GM21717 (cell line): ENCODE measurements around the gene BLNK.
"Not testable (repeated sequence)": the region's sequence is repeated elsewhere in the genome, so short reads cannot be mapped to it uniquely, and the experiment has no call there.

Experiments
- ATAC-seq: cut with Tn5 transposase; IDR thresholded peaks from one replicate; pipeline ENCODE4 v1.9.1; 2021; ENCODE audit warnings: mild to moderate bottlenecking, moderate library complexity; ENCODE audit not compliant: unreplicated experiment

BLNK gene

DNA sequence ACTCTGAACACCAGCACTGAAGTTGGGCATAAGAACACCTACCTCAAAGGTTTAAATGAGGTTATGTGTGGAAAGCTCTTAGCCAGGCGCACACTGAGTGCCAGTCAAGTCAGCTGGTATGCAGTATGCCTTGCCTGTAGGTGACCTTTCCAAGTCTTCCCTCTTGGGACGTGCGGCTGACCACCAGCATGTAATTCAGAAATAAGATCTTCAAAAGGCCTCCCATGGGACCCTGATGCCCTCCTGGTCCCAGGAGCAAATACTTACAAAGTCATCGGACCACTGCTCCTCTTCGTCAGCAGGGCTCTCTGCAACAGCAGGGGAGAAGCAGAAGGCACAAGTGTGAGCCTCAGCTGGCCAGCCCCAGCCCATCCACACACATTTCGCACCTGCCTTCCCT lies 40.8 kb downstream of the BLNK start:
- no peak for ATAC-seq

DNA sequence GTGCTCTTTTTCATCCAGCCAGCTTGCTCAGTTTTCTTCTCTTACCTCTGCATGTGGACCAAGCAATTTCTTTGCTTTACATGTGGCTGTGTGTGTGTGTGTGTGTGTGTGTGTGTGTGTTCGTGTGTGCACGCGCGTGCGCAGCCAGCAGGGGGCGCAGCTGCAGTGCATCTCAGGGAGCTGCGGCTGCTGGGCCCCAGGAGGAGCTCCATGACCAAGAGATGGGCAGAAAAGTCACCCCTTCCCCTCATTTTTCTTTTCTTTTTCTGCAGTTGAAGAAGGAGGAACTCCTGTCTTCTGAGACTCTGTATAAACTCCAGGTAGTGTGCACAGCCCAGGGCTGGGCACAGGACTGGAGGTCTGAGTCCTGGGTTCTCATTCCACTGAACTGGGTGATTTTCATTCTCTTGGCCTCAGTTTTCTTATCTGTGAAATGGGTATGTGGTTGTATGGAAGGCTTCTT lies 41.8 kb downstream of the BLNK start:
- ATAC-seq = no peak

DNA sequence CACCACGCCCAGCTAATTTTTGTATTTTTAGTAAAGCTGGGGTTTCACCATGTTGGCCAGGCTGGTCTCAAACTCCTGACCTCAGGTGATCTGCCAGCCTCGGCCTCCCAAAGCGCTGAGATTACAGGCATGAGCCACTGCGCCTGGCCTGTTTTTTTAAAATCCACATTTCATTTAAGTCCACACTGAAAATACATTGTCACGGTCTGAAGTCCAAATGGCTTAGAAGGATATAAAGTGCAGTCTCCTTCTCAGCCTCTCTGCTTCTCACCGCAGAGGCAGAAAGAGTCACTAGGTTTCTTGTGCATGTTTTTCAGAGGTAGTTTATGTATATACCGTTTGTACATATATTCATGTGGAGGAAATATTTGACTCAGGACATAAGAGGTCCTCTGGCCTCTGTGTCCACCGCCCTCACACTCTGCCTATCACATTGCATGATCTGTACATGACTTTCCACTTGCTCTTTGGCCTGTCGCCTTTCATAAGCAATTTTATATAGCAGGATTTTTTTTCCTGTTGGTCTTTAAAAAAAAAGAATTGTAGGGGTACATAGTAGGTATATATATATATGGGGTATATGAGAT lies 42.9 kb downstream of the BLNK start:
- no peak for ATAC-seq

DNA sequence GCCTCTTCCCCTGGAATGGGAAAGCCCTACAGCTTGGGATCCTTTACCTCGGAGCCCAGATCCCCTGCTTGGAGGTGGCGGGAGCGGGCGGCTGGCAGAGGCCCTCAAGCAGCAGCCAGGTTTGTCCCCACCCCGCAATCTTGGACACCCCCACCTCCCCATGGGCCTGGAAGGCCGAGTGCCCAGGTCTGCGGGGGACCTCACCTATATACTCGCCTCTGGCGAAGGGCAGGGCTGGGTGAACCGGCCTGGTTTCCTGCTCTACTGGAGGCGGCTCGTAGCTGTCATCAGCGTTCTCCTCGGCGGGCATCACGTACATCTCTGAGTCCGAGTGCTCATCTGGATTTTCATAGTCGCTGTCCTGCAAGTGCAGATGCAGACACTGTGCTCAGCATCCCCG lies 44.2 kb downstream of the BLNK start:
- no peak for ATAC-seq

DNA sequence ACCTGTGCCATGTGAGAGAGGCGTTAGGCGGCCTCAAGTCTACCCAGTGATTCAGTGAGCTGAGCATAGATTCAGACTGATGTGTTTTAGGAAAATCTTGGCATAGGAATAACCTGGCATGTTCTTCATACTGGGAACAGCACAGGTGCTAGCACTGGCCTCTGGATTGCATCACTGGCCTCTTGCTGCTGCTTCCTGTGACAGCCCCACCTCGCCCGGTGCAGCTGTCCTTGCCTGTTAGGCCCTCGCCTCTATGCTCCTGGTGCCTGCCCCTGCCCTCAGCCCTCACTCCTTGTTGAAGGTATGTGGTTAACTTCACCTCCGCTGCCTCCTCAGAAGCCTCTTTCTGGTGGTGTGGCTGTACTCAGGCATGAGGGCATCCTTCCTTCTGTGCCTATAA lies 46.2 kb downstream of the BLNK start:
- no peak for ATAC-seq

DNA sequence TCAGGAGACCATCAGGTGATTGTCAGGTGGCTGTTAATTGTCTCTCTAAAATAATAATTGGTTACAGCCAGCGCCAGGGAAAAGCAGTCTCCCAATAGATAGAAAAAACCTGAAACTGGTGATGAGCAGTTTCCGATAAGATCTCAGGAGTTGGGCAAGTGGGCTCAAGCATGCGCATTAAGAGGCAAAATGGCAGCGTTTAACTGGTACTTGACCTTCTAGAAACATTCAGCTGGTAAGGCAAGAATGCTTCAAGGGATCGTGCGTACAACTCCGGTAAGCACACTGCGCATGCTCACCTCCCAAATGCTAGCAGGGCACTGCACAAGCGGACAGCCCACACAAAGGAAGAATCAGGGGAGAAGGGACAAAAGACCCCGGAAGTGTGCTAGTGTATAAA lies 48.5 kb downstream of the BLNK start:
- no peak for ATAC-seq

DNA sequence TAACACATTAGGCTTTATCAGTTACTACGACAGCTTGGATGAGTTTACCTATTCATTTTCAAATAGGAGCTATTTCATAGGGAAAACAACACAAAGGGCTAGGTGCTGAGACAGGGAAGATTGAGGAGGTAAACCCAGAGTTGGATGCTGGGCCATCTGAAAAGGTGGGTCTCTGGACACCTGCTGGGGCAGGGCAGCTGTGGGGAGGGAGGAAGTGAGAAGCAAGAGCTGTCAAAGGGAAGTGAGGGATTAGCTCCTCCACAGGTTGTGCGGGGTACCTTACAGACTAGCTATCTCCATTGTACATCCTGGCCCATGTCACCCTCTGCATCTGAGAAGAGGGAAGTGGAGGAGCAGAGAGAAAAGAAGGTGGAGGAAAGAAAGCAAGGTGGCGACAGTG lies 48.9 kb downstream of the BLNK start:
- no peak for ATAC-seq

DNA sequence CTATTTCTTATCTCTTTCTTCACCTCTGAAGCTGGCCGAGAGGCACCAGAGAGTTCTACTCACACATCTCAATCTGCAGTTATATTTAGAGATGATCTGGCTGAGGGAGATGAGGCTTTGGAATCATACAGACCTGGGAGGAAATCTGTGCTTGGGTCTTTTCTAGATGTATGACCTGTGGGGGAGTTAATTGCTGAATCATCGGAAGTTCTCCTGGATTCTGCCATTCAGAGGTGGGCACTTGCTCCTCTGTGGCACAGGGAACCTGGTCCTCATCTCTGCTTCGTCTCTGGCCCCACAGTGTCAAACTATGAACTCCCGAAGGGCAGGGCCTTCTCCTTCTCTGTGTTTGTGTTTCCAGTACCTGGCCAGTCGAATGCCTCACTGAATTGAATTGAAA lies 52.5 kb downstream of the BLNK start:
- no peak for ATAC-seq

DNA sequence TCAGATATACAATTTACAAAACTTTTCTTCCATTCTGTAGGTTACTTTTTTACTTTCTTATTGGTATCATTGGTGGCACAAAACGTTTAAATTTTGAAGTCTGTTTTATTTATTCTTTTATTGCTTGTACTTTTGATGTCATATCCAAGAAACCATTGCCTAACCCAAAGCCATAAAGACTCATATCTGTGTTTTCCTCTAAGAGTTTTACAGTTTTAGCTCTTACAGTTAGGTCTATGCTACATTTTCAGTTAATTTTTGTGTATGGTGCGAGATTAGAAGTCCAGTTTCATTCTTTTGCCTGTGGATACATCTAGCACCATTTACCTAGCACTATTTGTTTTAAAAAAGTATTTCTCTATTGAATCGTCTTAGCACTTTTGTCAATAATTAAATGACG lies 53.7 kb downstream of the BLNK start:
- no peak for ATAC-seq

DNA sequence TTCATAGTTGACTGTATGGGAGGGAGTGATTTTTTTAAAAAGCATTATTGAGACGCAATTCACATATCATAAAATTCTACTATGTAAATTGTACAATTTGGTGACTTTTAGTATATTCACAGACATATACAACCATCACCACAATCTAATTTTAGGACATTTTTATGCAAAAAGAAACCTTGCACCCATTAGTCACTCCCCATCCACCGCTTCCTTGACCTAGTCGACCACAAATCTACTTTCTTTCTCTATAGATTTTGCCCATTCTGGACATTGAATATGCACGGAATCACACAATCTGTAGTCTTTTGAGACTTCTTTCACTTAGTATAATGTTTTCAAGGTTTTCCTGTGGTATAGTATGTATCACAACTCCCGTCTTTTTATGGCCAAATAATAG lies 54.6 kb downstream of the BLNK start:
- ATAC-seq = no peak

DNA sequence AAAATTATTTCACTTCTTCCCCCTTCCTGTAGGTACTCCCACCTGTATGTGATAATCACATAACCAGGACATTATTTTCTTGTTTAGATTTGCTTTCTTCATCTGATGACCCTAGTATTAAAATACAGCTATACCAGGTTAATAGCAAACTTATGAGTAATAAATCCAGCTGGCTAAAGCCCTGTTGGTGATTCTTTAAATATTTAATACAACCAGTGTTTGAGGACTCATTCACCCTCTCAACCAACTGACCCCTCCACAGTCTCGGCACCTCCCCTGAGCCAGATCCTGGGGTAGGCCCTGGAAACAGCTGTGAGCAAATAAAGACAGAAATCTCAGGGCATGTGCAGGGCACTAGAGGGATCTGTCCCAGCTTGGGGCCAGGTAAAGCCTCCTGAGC lies 58.5 kb downstream of the BLNK start:
- ATAC-seq = no peak

DNA sequence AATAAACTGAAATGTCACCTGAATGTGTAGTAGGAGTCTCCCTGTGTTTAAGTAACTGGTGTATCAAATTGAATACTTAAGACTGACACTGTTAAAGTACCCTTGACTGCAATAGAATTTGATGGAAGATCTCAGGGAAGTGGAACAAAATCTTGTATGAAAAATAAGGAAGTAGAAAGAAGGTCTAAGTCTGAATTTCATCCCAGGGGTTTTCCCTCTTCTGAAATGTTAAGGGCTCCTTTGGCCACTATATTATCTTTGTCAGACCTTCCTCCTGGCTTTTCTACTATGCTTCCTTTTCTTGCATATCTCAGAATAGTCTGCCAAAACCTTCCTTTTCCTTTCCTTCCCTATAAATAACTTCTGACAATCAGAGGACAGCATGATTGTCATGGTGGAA lies 59.6 kb downstream of the BLNK start:
- no peak for ATAC-seq

DNA sequence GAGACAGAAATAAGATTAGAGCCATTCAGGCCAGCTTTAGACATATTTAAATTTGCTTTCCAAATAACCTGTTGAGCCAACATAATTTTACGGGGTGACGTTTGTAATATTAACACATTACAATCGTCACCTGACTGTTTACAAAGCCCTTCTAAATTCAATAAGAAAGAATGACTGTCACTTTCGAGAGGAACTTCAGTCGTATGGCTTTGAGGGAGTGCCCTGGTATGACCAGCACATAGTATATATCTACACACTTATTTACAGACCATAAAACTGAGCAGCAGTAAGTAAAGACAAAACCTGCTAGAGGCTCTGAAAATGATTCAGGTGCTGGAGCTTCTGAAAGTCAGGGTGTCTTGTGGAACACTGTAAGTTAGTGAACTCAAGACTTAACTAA lies 62.4 kb downstream of the BLNK start:
- ATAC-seq = no peak

DNA sequence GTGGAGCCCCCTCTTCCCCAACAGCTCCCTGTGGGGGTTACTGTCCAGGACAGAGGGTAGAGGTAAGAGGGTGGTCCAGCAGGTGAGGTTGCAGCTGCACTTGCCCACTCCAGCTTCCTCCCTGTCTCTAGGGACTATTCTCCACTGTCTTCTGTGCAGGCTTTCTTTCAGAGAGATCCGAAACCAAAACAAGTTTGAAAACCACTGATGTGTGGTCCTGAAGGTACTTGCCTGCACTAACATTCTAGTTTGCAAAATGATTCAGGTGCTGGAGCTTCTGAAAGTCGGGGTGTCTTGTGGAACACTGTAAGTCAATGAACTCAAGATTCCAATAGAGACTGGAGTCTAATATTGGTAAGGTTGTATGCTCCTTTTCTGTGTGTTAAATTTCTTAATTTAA lies 63.1 kb downstream of the BLNK start:
- peak; percentile 85 for ATAC-seq

DNA sequence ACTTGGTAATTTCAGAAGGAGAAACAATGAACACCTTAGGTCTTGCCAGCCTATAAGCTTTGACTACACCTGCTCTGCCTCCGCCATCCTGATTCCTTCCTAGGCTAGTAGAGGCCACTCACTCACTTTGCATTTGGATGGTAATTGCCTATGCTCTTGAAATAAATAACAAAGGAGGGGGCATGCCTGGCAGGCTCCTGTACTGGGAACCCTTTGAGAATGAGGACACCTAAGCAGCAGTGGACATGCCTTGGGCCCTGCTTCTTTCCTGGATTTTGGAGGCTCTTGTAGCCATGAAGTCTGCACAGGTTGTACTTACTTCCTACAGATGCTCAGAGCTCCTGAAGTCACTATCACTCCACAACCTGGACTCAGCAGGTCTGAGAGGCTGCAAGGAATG lies 65.8 kb downstream of the BLNK start:
- ATAC-seq = no peak

DNA sequence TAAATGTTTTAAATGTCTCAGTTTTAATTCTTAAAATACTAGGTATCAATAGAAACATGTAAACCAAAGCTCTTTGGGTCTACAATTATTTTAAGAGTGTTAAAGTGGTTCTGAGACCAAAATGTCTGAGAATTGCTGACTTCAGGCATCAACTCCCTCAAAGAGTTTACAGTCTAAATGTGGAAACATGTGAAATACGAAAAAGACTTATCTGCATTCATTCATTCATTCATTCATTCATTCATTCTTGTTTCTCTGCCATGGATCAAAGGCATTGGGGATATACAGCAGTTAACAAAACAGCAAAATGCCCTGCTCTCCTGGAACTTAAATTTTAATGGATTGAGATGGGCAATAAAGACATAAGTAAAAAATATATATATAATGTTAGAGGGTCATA lies 69.8 kb downstream of the BLNK start:
- no peak for ATAC-seq

DNA sequence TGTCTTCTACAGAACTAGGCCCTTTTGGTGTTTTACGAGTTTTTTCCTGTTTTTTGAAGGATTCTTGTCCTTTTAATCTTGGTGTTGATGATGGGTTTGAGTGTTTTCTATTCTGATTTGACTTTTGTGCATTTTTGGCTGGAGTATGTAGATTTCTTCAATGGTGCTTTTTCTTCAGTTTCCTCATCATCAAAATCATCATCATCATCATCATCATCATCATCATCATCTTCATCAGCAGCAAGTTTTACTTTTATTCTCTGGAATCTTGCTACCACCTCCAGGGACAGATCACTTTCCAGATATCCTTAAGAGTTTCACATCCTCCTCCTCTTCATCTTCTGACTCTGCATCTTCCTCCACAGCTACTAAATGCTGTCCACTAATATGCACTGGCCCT lies 81.9 kb downstream of the BLNK start:
- not testable (repeated sequence) for ATAC-seq

DNA sequence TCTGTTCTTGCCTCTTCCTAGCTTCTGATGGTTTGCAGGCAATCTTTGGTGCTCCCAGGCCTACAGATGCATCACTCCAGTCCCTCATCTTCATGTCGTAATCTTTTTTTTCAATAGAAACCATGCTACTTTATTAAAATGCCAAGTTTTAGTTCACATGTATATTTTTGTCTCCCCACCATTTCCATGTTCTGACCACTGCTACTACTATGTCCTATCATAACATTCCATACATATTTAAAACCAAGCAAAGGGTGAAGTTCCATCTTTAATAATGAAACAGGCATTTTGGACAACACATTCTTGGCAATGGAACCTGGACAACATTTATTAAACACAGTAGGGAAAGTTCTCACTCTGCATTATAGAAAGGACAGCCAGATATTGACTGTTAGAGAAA lies 82.5 kb downstream of the BLNK start:
- no peak for ATAC-seq

DNA sequence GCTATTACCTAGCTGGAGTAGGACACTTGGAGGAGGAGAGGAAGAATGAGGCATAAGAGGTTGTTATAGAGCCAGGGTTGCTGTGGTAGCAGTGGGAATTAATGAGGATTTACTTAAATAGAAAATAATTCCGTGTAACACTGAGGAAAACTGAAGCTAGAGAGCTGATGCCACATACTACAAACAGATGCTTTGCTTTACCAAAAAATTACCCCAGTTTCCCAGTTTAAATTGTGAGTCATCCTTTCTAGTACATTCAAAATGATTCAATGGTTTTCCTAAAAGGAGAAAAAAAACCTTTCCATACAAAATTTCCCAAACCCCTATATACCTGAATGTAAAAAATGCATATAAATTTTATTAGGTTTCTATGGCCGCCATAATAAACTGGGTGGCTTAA lies 82.9 kb downstream of the BLNK start:
- no peak for ATAC-seq

DNA sequence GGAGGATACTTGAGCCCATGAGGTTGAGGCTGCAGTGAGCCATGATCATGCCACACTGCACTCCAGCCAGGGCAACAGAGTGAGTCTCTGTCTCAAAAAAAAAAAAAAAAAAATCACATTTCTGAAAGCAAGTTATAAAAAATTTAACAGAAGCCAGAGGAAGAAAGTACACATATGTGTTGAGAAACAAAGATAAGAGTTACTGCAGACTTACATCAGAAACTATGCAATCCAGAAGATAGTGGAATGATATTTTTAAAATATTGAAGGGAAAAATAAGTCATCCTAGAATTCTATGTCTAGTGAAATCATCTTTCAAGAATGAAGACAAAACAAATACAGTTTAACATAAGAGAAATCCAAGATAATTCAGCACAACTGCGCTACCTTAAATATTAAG lies 94.4 kb downstream of the BLNK start:
- no peak for ATAC-seq

DNA sequence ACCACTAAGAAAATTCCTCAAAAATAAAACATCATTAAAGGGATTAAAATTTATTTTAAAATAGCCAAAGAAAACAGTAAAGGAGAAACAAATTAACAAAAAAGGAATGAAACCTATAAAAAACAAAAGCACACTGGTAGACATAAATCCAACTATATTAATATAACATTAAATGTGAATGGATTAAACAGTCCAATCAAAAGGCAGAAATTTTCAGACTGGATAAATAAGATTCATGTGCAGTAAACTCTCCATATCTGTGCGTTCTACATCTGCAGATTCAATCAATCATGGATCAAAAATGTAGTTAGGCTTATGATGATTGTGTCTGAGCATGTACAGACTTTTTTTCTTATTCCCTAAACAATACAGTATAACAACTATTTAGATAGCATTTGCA lies 98.7 kb downstream of the BLNK start:
- no peak for ATAC-seq

DNA sequence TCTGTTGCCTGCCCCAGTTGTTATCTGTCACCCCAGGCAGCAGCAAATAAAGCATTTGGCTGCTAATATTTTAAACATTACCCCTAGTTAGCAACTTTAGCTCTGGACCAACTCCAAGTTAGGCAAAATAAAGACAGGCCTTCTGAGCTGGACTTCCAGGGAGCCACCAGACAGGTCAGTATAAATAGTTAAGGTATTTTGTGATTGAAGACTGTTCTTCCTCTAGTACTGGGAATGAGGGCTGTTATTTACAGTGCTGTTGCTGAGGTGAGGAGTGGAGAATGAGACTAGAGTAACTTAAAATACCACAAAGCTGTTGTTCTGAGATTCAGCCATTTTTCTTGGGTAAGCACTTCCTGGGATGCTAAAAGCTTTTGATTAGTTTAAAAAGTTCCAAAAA lies 101.1 kb downstream of the BLNK start:
- ATAC-seq = no peak

DNA sequence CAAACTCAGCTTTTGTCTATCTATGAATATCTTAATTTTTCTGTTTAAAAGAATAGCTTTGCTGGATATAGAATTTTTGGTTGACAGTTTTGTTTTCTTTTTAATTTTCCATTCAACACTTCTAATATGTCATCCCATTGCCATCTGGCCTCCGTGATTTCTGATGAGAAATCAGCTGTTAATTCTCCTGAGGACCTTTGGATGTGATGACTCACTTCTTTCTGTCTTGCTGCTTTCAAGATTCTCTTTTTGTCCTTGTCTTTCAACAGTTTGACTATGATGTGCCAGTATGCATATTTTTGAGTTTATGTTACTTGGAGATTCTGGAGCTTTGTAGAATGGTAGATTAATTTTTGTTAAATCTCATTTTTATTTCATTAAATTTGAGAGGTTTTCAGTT lies 102.8 kb downstream of the BLNK start:
- no peak for ATAC-seq

DNA sequence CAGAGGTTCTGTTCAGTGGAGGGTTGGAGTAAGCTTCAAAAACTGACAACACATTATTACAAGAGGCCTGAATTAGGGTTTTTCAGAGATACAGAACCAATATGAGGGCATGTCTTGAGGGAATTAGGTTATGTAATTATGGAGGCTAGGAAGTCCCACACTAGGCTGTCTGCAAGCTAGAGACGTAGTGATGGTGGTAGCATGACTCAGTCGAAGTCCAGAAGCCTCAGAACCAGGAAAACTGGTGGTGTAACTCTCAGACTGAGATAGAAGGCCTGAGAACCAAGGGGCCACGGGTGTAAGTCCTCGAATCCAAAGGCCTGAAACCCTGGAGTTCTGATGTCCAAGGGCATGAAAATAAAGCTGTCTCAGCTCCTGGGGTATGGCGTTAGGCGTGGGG lies 105.6 kb downstream of the BLNK start:
- no peak for ATAC-seq
